OCI-LY7 (cell line): ENCODE data around the gene GOLT1A. TPM values are rescaled to one million over a fixed set of nuclear protein-coding genes. Genes with fewer than 3 reads are reported as not detected.

ENCODE experiments used
- BruUV-seq: library from RNA; stranded (reverse); fragments of 400-500 nt; replicated peaks from 2 replicates; lab custom pipeline; 2021; lab: Mats Ljungman, UMichigan
- CTCF ChIA-PET: fragments of 300-600 bp; sonication (Branson Sonifier 250); formaldehyde crosslinking; loops from one replicate; lab custom pipeline; 2022; ENCODE audit warnings: antibody characterized with exemption; ENCODE audit not compliant: unreplicated experiment; lab: Charles Lee
- POLR2A ChIA-PET: fragments of 300-600 bp; sonication (Branson Sonifier 250); formaldehyde crosslinking; loops from one replicate; lab custom pipeline; 2022; ENCODE audit warnings: antibody characterized with exemption; lab: Charles Lee
- DNase-seq: peaks from one replicate; pipeline ENCODE4 v3.0.0-alpha.2; 2015; ENCODE audit warnings: low spot score
- H2AFZ ChIP-seq: fragments of 200-600 bp; sonication (generic), shearing (Covaris generic); 2 replicates; pipeline ENCODE4 v1.6.1; 2014; ENCODE audit warnings: mild to moderate bottlenecking, antibody characterized with exemption, low read length, moderate library complexity
- H3K27ac ChIP-seq: fragments of 200-600 bp; sonication (generic); 2 replicates; pipeline ENCODE4 v1.5.1; 2014; ENCODE audit warnings: mixed run types, low read depth, mild to moderate bottlenecking, moderate library complexity, low read length, inconsistent platforms; ENCODE audit not compliant: poor library complexity, severe bottlenecking
- H3K36me3 ChIP-seq: fragments of 200-600 bp; sonication (generic); 2 replicates; pipeline ENCODE4 v1.6.1; 2014; ENCODE audit warnings: mild to moderate bottlenecking, antibody characterized with exemption, low read length, moderate library complexity, mixed read lengths; ENCODE audit not compliant: insufficient read depth
- H3K4me1 ChIP-seq: fragments of 200-600 bp; sonication (generic); 2 replicates; pipeline ENCODE4 v1.5.1; 2014; ENCODE audit warnings: mild to moderate bottlenecking, low read length; ENCODE audit not compliant: insufficient read depth, poor library complexity, severe bottlenecking
- H3K4me2 ChIP-seq: fragments of 200-600 bp; sonication (generic); 2 replicates; pipeline ENCODE4 v1.6.1; 2014; ENCODE audit warnings: mild to moderate bottlenecking, low read length
- H3K4me3 ChIP-seq: fragments of 200-600 bp; sonication (generic); 2 replicates; pipeline ENCODE4 v1.5.1; 2014; ENCODE audit warnings: mild to moderate bottlenecking, low read depth, low read length; ENCODE audit not compliant: poor library complexity, severe bottlenecking
- H3K79me2 ChIP-seq: fragments of 200-600 bp; sonication (generic); 2 replicates; pipeline ENCODE4 v1.6.1; 2016; ENCODE audit warnings: low read depth, mild to moderate bottlenecking, low read length, moderate library complexity, mixed read lengths; ENCODE audit not compliant: insufficient read depth
- H3K9me2 ChIP-seq: fragments of 200-600 bp; sonication (generic); 2 replicates; pipeline ENCODE4 v1.6.1; 2016; ENCODE audit warnings: mild to moderate bottlenecking, low read length, mixed read lengths; ENCODE audit not compliant: insufficient read depth
- H3K9me3 ChIP-seq: fragments of 200-600 bp; sonication (generic); 2 replicates; pipeline ENCODE4 v1.6.1; 2014; ENCODE audit warnings: mild to moderate bottlenecking, mixed run types, low read length, mixed read lengths
- H4K20me1 ChIP-seq: fragments of 200-600 bp; sonication (generic); 2 replicates; pipeline ENCODE4 v1.6.1; 2014; ENCODE audit warnings: mild to moderate bottlenecking, antibody characterized with exemption, low read length, moderate library complexity, mixed read lengths; ENCODE audit not compliant: insufficient read depth
- EZH2phosphoT487 ChIP-seq: fragments of 200-600 bp; sonication (generic); IDR thresholded peaks from 2 replicates; pipeline ENCODE4 v1.6.1; 2018; ENCODE audit warnings: low read depth, borderline replicate concordance, mild to moderate bottlenecking, mixed run types, antibody characterized with exemption, low read length, moderate library complexity, mixed read lengths
- intact Hi-C: fragments of 100-400 bp; cut with micrococcal nuclease; formaldehyde crosslinking; loops from one replicate; pipeline ENCODE4 v1.10.0; 2022; ENCODE audit not compliant: unreplicated experiment
- total RNA-seq, 2 experiments: library from RNA; depleted of rRNA in 1 of 2; stranded (reverse); fragments of >200 nt in 1 of 2; shearing (Covaris generic) in 1 of 2; gene quantifications; 2 replicates each; pipeline ENCODE4 v1.2.3, GENCODE V29; 2014 to 2022
- TF ChIP-seq, protein P1 (sequence below): fragments of 200-600 bp; sonication (generic); conservative IDR thresholded peaks from 2 replicates; pipeline ENCODE4 v1.5.1; 2014; ENCODE audit warnings: mild to moderate bottlenecking, antibody characterized with exemption, low read length, moderate library complexity, mixed read lengths

Gene GOLT1A
- total RNA-seq, 2 experiments from 2014 or later, result not detected

DNA sequence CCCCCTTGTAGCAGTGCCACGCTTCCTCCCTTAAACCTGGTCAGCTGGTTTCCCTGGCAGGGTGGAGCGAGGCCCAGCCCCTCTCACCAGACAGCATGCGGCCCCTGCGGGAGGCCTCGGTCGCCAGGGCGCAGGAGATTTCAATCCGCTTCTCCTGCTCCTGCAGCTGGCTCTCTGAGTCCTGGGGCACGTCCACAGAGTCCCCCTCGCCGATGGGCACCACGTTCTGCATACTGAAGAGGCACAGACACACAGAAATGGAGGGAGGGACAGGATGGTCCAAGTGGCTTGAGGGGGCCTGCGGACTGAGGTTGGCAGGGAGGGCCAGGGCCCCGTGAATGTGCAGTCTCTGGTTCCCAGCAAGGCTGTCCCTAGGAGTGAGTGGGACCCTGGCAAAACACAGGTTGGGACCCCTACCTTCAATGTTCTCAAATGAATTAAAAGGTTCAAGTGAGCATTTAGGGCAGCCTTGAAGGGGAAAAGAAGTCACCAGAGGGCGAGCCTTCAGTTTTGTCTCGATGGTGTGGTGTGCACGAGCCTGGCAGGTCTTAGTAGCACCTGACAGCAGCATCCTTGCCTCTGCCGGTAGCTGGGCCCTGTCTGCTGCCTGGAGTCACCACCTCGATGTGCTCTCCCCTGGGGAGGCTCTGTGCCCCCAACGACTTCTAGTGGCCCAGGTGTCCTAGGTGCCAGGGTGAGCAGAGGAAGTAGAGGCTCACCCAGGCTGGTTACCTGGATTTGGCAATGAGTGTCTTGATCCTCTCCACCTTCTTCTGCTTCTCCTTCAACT is 14.4 kb upstream of the GOLT1A start:
- DNase-seq, result no peak
- TF ChIP-seq, protein P1, sequence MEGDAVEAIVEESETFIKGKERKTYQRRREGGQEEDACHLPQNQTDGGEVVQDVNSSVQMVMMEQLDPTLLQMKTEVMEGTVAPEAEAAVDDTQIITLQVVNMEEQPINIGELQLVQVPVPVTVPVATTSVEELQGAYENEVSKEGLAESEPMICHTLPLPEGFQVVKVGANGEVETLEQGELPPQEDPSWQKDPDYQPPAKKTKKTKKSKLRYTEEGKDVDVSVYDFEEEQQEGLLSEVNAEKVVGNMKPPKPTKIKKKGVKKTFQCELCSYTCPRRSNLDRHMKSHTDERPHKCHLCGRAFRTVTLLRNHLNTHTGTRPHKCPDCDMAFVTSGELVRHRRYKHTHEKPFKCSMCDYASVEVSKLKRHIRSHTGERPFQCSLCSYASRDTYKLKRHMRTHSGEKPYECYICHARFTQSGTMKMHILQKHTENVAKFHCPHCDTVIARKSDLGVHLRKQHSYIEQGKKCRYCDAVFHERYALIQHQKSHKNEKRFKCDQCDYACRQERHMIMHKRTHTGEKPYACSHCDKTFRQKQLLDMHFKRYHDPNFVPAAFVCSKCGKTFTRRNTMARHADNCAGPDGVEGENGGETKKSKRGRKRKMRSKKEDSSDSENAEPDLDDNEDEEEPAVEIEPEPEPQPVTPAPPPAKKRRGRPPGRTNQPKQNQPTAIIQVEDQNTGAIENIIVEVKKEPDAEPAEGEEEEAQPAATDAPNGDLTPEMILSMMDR, result no peak
- no peak for TF ChIP-seq EZH2phosphoT487
- Histone ChIP-seq H3K79me2 (no peaks in the 10 kb centered on the region), H3K36me3 (no peaks in the 10 kb centered on the region), H3K9me3 (no peaks in the 10 kb centered on the region), H2AFZ (no peak overlapping the region), H3K9me2 (no peaks in the 10 kb centered on the region), H4K20me1 (no peaks in the 10 kb centered on the region), H3K4me1 (no peaks in the 10 kb centered on the region), H3K4me2 (no peak overlapping the region), H3K27ac (no peak overlapping the region), H3K4me3 (no peak overlapping the region)
- ChIA-PET CTCF (no interaction called here), POLR2A (interaction anchor here (1.3 kb wide), 1 partner anchor 18 kb away, joined by 3 read pairs; no protein-coding TSS in a partner anchor)
- intact Hi-C loops, result no loop called here
- BruUV-seq, result no TSS peak

DNA sequence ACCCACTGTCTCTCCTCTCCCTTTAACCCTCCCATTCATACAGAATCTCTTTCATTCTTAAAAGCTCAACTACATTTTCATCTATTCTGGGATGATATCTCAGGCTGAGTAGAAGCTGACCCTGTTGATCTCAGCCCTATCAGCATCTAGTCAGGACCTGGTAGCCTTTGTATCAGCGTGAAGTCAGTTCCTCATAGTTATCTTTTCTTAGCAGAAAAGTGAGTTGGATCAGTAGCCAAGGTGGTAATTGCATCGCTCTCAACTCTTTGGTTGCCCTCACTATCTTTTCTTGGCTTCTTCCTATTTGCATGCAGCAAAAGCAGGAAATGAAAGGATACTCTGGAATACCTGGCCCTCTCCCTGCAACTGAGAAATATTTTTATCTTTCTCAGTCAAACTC is 13.6 kb upstream of the GOLT1A start:
- Histone ChIP-seq H3K36me3 (no peaks in the 10 kb centered on the region), H4K20me1 (no peaks in the 10 kb centered on the region), H3K79me2 (no peaks in the 10 kb centered on the region), H2AFZ (no peak overlapping the region), H3K4me3 (no peak overlapping the region), H3K4me1 (no peaks in the 10 kb centered on the region), H3K4me2 (no peak overlapping the region), H3K27ac (no peak overlapping the region), H3K9me3 (no peaks in the 10 kb centered on the region), H3K9me2 (no peaks in the 10 kb centered on the region)
- TF ChIP-seq, protein P1, result no peak
- no peak for TF ChIP-seq EZH2phosphoT487
- no peak for DNase-seq
- POLR2A ChIA-PET, result no interaction called here
- BruUV-seq, result no TSS peak
- intact Hi-C loops, result no loop called here
- CTCF ChIA-PET, result no interaction called here
